ENCODE measurements around the gene PID1. TPM values are rescaled to one million over a fixed set of nuclear protein-coding genes. Genes with fewer than 3 reads are reported as not detected.

The PID1 gene
- total RNA-seq, 2 donors from 2014 or later: 0.55 to 1.6 TPM

GRCh38 chr2:229174794-229175496 is 96.1 kb downstream of the PID1 start:
- Mint-ChIP-seq H3K36me3 (ENCODE audit: low read depth) (no peaks in the 10 kb centered on the region), H3K9me3 (no peaks in the 10 kb centered on the region), H3K27ac (no peak overlapping the region), H3K4me3 (no peak overlapping the region), H3K27me3 (ENCODE audit: insufficient read depth) (no peaks in the 10 kb centered on the region), H3K4me1 (no peaks in the 10 kb centered on the region)
- WGBS, 2 experiments (ENCODE audit: insufficient coverage in 1 of 2, insufficient read length in 1 of 2): 81 to 83% methylated on average over 1 to 4 of the region's 4 CpGs
- no peak overlapping the region for H3K9ac ChIP-seq (ENCODE audit: extremely low read depth, low read length, poor library complexity, severe bottlenecking)
- H3K27ac ChIP-seq (ENCODE audit: low read depth, low read length): no peak overlapping the region
- H3K9me3 ChIP-seq (ENCODE audit: control insufficient read depth, low read length): no peaks in the 10 kb centered on the region
- no peak for TF ChIP-seq CTCF (conservative IDR thresholded peaks at IDR 0.05)
- no peaks in the 10 kb centered on the region for H3K4me1 ChIP-seq (ENCODE audit: control insufficient read depth, insufficient read depth, low read length)
- H3K27me3 ChIP-seq (ENCODE audit: control insufficient read depth, insufficient read depth, low read length, poor library complexity, severe bottlenecking): no peaks in the 10 kb centered on the region
- H3K36me3 ChIP-seq (ENCODE audit: control insufficient read depth, insufficient read depth, low read length): no peaks in the 10 kb centered on the region
- H3K4me3 ChIP-seq (ENCODE audit: low read length): no peak overlapping the region
- DNase-seq: no peak

GRCh38 chr2:229173825-229174359 is 97.2 kb downstream of the PID1 start:
- no peak overlapping the region for H3K27ac Mint-ChIP-seq
- H3K4me3 ChIP-seq (ENCODE audit: low read length): no peak overlapping the region
- H3K4me1 ChIP-seq (ENCODE audit: control insufficient read depth, insufficient read depth, low read length): no peaks in the 10 kb centered on the region
- H3K4me3 Mint-ChIP-seq: no peak overlapping the region
- DNase-seq: no peak
- no peak for TF ChIP-seq CTCF (conservative IDR thresholded peaks at IDR 0.05)
- no peaks in the 10 kb centered on the region for H3K9me3 ChIP-seq (ENCODE audit: control insufficient read depth, low read length)
- H3K27me3 Mint-ChIP-seq (ENCODE audit: insufficient read depth): no peaks in the 10 kb centered on the region
- no peaks in the 10 kb centered on the region for H3K27me3 ChIP-seq (ENCODE audit: control insufficient read depth, insufficient read depth, low read length, poor library complexity, severe bottlenecking)
- no peaks in the 10 kb centered on the region for H3K36me3 Mint-ChIP-seq (ENCODE audit: low read depth)
- no peaks in the 10 kb centered on the region for H3K9me3 Mint-ChIP-seq
- H3K4me1 Mint-ChIP-seq: no peaks in the 10 kb centered on the region
- no peak overlapping the region for H3K27ac ChIP-seq (ENCODE audit: low read depth, low read length)
- H3K36me3 ChIP-seq (ENCODE audit: control insufficient read depth, insufficient read depth, low read length): no peaks in the 10 kb centered on the region
- 80% methylated on average over 1 of the region's 3 CpGs; no CpG with 5 or more reads in 1 of the 2 experiments for WGBS, 2 experiments (ENCODE audit: insufficient coverage in 1 of 2, insufficient read length in 1 of 2)
- H3K9ac ChIP-seq (ENCODE audit: extremely low read depth, low read length, poor library complexity, severe bottlenecking): no peak overlapping the region

GRCh38 chr2:229170916-229171315 is 100.2 kb downstream of the PID1 start:
- Histone ChIP-seq H3K27ac (ENCODE audit: low read depth, low read length) (no peak overlapping the region), H3K4me3 (ENCODE audit: low read length) (no peak overlapping the region), H3K9ac (ENCODE audit: extremely low read depth, low read length, poor library complexity, severe bottlenecking) (no peak overlapping the region), H3K27me3 (ENCODE audit: control insufficient read depth, insufficient read depth, low read length, poor library complexity, severe bottlenecking) (no peaks in the 10 kb centered on the region), H3K9me3 (ENCODE audit: control insufficient read depth, low read length) (no peaks in the 10 kb centered on the region), H3K36me3 (ENCODE audit: control insufficient read depth, insufficient read depth, low read length) (no peaks in the 10 kb centered on the region), H3K4me1 (ENCODE audit: control insufficient read depth, insufficient read depth, low read length) (no peaks in the 10 kb centered on the region)
- H3K27ac Mint-ChIP-seq: no peak overlapping the region
- no peaks in the 10 kb centered on the region for H3K4me1 Mint-ChIP-seq
- no peaks in the 10 kb centered on the region for H3K27me3 Mint-ChIP-seq (ENCODE audit: insufficient read depth)
- WGBS, 2 experiments (ENCODE audit: insufficient coverage in 1 of 2, insufficient read length in 1 of 2): 91% methylated on average over 3 of the region's 3 CpGs
- H3K9me3 Mint-ChIP-seq: no peaks in the 10 kb centered on the region
- no peaks in the 10 kb centered on the region for H3K36me3 Mint-ChIP-seq (ENCODE audit: low read depth)
- DNase-seq: no peak
- no peak overlapping the region for H3K4me3 Mint-ChIP-seq
- no peak for TF ChIP-seq CTCF (conservative IDR thresholded peaks at IDR 0.05)

Measured in endodermal cell (in vitro differentiated cells).